ENCODE data around the gene OSBP2.

OSBP2 gene

DNA sequence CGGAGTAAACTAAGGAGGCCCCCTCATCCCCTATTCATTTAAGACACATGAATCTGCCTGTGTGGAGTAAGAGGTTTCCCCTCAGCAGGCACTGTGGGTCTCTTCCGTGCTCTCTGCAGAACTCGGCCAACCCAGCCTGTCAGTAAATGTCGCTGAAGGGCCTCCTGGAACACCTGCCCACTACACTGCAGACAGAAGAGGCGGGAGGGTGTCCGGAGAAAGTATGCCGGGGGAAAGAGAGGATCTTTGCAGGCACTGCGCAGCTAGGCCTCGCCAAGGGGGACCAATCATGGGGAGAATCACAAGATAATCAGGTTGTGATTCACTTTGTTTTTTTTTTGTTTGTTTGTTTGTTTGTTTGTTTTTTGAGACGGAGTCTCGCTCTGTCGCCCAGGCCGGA, 163.1 kb downstream of the OSBP2 start:
- no peak for DNase-seq

DNA sequence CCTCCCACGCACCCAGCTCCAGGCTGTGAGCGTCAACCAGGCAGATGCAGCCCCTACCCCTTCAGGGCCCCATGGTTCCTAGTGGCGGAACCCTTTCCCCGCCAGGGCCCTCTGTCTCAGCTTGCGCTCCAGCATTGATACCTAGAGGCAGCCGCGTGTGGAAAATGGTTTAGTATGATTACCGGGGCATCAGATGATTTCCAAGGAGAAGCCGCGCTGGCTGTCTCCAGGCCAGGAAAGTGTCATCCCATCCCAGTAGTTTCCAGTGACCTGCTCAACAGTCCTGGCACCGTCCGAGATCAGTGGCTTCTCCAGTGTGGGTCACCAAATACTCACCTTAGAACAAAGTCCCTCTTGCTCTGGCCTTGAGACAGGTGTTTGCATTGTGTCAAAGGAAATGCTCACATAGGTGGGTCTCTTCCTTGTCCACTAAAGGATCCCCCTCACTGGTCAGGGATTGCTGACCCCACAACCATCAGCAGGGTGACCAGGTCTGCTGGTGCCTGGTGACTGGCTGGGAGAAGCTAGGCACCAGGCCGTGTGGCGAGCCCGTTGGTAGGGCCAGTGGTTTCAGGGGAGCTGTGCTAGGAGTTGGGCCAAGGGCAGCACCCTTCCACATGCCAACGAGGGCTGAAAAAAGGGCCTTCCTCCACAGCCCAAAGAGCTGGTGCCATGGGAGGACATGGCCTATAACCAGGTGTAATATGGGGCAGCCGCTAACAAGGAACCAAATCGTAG, 164.5 kb downstream of the OSBP2 start:
- DNase-seq, result no peak

DNA sequence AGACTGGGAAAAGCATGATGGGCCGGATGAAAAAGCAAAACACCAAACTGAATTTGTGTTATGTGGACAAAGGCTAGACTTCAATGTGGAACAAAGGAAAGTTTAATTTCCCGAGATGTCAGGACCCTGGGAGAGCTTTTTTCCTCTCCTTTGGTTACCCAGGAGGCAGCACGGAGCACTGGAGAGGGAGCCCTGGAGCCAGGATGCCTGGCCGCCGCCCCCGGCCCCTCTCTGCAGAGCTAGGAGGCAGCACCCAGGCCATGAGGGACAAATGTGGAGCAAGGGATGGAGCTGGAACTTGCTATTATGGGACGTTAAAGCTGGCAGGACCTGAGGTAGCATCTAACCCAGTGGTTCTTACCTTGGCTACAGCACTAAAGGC, 165.0 kb downstream of the OSBP2 start:
- no peak for DNase-seq

DNA sequence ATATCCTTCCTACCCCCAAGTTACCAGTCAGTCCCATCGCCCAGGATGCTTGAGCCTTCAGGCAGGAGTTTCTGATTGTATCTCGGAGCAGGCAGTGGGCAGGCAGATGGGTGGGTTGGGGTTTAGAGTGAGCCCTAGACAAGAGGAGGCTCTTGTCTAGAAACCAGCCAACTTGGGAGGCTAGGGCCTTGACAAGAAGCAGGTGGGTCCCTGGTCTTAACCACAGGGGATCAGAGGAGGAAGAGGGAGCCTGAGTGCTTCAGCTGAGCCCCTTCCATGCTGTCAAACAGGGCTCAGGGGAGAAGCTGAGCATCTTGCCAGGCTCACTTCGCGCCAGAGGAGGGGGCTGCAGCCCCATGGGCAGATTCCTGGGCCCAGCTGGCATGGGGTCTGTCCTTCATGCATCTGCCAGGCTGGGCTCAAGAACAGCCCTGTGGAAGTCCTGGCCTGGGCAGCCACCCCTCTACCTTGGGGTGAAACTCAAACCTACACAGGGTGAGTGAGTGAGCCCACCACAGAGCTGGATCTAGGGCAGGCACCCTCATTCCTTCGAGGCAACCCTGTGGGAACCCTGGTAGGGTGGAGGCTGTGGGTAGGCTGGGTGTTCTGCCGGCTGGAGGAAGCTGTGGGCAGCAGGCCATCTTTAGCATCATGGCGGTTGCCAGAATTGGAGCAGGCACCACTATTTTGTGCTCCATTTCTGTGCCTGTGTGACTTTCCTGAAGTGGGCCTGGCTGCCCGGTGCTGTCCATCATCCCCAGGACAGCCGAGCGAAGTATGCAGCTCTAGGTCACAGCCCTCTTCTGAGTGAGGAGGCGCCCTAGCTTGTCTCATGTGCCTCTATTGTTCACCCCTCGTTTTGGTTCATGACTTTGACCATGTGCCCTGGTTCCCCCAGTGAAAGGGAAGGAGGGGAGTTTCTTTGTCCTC, 165.8 kb downstream of the OSBP2 start:
- DNase-seq, result no peak

DNA sequence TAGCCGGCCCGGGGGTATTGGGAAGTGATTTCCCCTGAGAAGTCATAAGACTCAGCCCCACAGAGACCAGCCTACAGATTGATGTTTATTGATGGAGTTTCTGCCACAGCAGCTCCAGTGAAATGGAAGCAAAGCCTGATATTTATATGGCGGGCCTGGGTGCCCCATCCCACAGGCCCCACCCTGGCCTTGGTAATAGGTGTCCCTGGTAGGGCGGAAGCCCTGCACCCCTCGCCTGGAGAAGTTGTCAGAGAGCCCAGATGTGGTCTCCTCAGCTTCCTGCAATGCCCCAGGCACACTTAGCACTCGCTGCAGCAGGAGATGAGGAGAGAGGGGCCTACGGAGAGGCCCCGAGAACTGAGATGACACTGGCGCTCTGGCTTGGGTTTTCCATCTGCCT, 166.5 kb downstream of the OSBP2 start:
- no peak for DNase-seq

DNA sequence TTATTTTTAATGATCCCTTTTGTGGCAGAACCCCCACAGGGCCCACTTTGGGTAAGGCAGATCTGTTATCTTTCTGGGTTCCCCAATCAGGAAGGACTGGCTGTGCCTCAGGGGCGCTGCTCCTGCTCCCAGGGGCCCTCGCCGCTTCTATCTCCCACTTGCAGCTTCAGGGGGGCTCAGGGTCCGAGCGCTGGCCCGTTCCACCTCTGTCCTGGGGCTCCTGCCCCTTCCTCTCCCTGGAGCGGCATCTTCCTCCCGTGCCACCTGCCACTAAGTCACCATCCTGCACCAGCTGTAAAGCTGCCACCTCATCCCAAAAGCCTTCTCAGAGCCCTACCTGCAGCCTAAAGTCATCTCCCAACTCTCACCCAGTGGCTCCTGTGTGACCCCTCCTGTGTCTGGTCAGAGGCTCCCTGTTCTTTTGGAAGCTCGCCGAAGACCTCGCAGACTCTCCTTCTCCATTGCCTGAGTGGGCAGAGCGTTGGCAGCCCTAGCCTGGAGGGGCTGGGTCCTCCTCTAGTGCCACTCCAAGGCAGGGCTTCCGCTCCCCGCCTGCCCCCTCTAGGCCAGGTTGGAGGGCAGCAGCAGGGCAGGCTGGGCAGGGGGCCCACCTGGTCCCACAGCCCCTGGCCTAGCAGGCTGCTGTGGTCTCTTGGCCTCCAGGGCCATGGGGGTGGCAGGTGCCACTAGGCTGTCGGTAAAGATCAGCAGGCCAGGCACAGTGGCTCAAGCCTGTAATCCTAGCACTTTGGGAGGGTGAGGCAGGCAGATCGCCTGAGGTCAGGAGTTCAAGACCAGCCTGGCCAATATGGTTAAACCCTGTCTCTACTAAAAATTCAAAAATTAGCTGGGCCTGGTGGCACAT, 167.2 kb downstream of the OSBP2 start:
- DNase-seq, result no peak

DNA sequence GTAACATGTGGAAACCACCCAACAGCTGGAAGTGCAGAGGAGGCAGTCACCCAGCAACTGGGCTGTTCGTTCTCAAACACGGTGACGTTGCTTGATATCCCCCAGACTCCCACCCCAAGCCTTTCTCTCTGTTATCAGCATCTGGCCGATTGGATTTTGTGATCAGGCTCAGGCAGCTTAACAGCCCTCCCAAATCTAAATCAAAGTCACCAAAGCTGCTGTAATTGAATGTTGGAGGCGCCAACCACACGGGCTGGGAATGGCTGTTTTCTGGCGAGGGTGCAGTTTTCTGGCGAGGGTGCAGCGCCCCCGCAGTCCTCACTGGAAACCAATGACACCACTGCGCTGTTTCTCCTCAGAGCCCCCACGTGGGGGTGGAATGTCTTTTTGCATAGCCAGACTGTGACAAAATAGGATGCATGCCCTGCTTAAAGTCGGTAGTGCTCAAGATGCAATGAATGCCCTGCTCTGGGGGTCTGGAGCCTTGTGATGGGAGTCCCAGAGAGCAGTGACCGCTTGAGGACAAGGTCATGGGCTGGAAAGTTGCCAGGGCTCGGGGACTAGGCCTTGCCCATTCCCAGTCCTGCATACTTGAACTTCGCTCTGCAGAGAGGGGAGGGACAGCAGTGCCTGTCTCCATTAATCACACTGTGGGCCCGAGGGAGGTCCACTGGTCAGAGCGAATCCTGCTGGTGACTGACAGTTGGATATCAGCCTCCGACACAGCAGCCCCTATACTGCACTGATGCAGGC, 168.6 kb downstream of the OSBP2 start:
- DNase-seq, result no peak

DNA sequence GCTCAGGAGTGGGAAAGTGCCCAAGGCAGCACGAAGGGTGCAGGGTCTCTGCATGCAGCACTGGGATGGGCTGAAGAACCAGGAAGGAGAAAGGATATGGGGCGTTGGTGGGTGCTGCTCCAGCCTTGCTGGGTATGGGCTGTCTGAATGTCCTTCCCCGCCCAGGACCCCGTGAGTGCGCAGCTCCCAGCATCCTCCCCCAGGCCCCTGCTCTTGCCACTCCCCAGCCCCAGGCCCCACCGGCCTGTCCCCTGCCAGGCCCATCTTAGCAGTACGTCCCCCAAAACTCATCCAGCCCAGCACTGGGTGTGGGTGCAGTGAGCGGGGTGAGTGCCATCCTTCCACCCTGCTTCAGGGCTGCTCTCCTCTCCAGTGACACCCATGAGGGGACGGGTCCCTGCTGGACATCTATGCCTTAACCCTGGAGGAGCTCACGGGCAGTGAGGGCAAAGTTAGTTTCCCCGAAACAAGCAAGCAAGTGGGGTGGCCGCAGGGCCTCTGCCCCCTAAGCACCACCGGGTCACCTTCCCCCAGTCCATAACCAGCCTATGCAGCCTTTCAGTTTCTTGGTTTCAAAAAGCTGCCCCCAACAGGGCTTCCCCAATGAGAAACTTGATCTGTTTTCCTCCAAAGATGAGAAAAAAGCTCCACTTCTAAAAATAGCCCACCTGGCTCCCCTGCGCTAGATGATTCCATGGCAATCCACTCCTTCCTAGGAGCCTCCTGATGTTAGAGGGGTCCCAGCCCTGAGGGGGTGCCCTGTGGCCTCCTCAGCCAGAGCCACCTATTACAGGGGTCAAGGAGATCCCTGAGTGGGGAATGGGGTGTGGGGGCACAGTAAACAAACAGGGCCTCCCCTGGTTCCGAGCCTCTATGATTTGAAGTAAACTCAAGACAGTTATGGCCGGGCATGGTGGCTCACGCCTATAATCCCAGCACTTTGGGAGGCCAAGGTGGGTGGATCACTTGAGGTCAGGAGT, 170.1 kb downstream of the OSBP2 start:
- no peak for DNase-seq

DNA sequence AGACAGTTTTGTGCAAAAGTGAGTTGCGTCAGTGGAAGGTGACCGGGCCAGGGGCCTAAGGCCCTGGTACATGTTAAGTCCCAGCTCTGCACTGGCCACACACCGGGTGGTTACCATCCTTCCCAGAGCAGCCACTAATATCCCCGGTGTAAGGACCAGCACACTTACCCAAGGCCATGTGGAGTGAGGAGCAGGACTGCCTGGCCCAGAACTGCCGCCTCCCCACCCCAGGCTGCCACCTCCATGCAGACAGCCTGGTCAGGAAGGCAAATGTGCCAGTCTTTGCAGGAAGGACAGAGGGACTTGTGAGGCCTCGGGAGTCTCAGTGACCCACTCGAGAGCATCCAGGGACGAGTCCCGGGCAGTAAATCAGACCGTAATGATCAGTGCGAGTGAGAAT, 171.0 kb downstream of the OSBP2 start:
- no peak for DNase-seq

DNA sequence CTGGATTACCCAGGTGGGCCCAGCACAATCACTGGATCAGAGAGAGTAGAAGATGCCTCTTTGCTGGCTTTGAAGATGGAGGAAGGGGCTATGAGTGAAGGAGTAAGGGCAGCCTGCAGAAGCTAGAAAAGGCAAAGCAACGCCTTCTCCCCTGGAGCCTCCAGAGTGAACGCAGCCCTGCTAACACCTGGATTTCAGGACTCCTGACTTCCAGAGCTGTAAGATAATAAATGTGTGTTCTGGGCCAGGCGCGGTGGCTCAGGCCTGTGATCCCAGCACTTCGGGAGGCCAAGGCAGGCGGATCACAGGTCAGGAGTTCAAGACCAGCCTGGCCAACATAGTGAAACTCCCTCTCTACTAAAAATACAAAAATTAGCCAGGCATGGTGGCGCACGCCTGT, 171.5 kb downstream of the OSBP2 start:
- no peak for DNase-seq

DNA sequence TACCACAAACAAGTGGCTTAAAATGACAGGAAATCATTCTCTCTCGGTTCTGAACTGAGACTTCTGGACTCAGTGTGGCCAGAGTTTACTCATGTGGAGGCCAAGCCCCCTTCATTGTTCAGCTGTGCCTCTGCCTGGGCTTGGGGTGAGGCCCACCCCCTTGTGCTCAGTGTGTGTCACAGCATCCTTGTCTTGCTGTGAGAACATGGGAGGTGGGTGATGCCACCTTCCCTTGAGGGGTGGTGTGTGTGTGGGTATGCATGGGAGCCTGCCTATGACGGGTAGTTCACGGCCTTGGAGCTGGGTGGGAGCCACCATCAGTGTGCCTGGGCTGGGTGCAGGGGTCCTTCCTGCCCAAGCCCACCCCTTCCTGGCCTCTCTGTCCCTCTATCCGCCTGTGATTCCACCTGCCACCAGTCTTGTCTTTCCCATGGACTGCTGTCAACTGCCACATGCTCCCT, 172.2 kb downstream of the OSBP2 start:
- no peak for DNase-seq

DNA sequence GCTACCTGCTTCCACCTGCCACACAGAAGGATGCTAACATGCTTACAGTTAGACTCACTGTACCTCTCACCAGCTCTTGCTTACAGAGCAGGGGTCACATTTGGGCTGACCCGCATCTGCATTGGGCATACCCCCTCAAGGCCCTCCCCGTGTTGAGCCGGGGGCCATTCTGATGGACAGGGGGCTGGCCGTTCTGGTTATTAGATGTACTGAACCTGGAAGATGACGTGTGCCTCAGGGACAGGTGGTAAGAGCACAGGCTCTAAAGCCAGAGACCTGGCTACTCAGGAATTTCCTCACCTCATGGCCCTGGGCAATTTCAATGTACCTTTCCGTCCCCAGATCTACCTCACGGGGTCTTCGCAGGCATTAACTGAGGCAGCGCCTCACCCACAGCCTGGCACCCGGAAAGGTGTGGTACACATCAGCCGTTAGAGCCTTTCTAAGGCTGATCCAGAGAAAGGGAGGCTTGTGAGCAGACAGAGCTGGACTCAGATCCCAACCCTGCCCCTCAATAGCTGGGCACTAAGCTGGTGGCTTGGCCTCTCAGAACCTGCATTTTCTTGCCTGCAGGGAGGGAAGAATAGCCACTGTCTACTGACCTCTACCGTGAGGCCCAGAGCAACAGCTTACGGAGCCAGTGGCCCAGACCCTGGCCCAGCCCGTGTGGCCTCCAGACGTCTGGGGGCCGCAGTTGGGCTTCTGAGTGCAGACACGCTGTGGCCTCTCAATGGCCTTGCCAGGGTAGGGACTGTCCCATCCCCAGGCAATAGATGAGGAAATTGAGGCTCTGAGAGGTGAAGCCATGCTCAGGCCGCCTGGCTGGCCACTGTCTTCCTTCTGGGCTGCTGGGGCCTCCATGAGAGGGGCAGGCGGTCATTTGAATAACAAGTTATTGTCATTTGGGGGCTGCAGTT, 173.3 kb downstream of the OSBP2 start:
- no peak for DNase-seq

DNA sequence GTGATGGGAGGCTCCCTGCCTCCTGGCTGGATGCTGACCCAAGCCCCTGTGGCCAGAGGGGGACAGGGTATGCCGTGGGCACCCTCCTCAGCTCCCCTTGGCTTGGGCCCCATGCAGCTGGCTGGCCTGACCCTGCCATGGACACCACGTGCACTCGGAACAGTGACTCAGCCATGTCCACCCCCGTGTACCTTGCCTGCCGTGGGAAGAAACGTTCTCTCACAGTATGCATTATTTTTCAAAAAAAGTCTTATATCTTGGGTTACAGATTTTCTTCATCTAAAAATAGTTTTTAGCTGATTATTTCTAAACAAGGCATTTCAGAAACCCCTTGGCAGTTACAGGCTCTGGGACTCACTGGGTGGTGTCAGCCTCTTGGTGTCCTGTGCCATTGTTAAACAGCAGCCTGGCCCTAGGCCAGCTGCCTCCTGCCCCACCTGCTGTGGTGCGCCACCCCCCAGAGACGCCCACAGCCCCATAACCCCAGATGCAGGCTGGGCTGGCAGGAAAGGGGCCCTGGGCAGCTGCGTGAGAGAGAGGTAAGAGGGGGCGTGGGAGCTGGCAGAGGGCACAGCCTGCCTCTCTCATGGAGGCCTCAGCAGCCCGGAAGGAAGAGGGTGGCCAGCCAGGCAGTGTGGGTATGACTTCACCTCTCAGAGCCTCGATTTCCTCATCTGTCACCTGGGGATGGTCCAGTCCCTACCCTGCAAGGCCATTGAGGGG, 174.2 kb downstream of the OSBP2 start:
- DNase-seq, result peak; percentile 2

DNA sequence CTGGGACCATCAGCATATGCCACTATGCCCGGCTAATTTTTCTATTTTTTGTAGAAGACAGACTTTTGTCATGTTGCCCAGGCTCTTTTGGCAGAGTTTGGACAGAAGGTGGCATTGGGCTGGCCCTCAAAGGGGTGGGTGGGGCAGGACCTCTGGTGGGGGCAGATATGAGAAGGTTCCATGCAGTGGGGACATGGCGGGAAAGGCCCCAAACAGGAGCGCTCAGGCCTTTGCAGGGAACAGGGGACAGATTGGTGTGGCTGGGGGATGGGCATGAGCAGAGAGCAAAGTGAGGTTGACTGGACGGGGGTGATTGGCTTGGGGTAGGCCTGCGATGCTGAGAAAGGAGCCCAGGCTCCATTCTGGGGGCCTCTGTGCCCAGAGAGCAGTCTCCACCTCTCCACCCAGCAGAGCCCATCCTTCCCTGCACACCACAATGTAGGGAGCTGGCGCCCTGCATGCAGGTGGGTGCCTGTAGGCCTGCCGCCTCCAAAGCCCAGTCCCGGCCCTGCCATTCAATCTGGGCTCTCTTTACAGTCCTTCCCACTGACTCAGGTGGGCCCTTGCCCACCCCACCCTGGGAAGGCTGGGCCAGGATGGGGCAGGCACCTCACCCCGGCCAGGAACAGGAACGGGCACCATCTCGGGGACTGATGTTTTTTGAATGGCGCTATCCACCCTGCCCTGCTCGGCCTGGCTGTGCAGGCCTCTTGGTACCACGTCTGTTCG, 175.2 kb downstream of the OSBP2 start:
- DNase-seq, result no peak

DNA sequence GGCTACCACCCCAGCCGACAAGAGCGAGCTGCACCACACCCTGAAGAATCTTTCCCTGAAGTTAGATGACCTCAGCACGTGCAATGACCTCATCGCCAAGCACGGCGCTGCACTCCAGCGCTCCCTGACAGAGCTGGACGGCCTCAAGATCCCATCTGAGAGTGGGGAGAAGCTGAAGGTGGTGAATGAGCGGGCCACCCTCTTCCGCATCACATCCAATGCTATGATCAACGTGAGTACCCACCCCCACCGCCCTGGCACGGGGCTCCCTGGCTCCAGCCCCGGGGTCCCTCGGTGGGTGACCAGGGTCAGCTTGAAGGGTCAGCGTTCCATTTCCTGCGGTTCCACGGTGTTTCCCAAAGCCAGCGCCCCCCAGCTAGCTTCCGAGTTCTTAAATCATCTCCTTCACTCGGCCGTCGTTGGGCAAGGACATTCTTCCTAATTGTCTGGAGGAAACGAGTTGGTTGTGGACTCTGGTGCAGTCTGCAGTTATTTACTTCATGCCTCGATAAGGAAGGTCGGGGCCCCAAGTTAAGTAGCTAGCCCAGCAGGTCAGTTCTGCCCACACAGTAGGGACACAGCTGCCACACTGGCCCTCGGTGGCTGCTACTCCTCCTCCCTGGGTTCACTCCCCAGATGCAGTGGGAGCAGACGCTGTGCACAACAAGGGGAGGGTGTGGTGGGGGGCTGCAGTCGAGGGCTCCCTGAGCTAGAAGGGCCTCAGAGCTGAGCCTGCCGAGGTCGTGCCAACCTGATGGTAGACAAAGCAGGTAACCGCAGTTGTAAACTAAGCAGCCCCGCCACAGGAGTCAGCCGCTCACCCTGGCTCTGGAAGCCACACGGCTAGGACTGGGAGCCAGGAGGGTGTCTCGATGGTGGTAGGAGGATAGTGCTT, 176.0 kb downstream of the OSBP2 start:
- DNase-seq, result no peak

DNA sequence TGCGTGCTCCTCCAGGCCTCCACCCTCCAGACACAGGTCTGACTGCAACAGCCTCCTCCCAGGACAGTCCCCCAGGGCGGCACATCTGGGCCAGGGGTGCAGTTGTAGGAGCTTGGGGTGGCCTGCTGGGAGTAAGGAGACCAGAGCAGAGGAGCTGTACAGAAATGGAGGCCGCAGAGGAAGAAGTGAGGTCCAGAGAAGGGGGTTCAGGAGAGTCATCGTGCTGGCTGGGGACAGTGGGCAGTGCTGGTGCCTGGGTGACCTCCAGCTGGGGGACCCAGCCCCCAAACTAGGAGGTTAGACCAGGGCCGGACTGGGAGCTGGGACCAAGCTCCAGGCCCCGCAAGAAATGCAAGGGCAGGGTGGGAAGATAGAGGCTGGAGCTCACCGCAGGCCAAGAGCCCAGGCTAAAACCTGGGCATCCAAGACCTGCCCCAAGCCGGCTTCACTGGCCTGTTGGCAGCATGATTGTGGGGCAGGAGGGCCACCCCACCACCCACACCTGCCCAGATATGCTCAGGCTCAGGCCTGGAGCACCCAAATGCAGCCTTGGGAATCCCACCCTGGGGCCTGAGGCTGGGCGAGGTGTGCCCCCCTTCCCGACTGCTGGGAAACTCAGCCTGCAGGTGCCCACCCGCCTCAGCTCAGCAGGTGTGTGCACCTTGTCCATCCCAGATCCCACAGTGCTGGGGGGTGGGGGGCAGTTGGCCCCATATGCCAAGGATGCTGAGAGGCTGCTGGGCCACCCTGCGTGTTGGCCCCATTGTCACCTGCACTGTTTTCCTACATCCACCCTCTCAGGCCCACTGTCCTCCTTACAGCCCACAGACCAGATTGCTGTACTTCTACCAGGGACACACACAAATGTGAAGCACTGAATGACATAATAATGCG, 177.0 kb downstream of the OSBP2 start:
- no peak for DNase-seq

All from HCEC 1CT (cell line).